Activated naive CD8-positive, alpha-beta T cell (primary cell): ENCODE measurements around the gene LRRC55.

ENCODE experiments used
- H3K27ac Mint-ChIP-seq: one replicate; pipeline ENCODE4 v1.8.0; 2021; ENCODE audit warnings: mixed read lengths
- H3K27me3 Mint-ChIP-seq: one replicate; pipeline ENCODE4 v1.8.0; 2021; ENCODE audit warnings: mixed read lengths
- H3K36me3 Mint-ChIP-seq: one replicate; pipeline ENCODE4 v1.8.0; 2021; ENCODE audit warnings: mixed read lengths
- H3K4me1 Mint-ChIP-seq: one replicate; pipeline ENCODE4 v1.8.0; 2021; ENCODE audit warnings: low read depth, mixed read lengths
- H3K4me3 Mint-ChIP-seq: one replicate; pipeline ENCODE4 v1.8.0; 2021; ENCODE audit warnings: mild to moderate bottlenecking, mixed read lengths
- H3K9me3 Mint-ChIP-seq: one replicate; pipeline ENCODE4 v1.8.0; 2021; ENCODE audit warnings: low read depth, mixed read lengths

LRRC55 gene

GRCh38 chr11:57181678-57182305, at the start of gene LRRC55:
Gene LRRC55, plus strand, starts transcription at chr11:57181953. Its CDS starts 70 bp downstream, at chr11:57182023.
- Mint-ChIP-seq H3K27me3 (peaks cover 20% of the 10 kb centered on the region), H3K27ac (no peak within 1 kb of the TSS), H3K36me3 (no peaks in the 10 kb centered on the region), H3K9me3 (no peaks in the 10 kb centered on the region), H3K4me3 (no peak within 1 kb of the TSS), H3K4me1 (peaks cover 9% of the 10 kb centered on the region)

- Mint-ChIP-seq H3K36me3 (no peaks in the 10 kb centered on the region), H3K4me3 (no peak overlapping the region), H3K27me3 (peaks cover 13% of the 10 kb centered on the region), H3K4me1 (no peaks in the 10 kb centered on the region), H3K27ac (no peak overlapping the region), H3K9me3 (no peaks in the 10 kb centered on the region)
Observed at GRCh38 chr11:57133366-57134038, 48.3 kb upstream of the LRRC55 start.

GRCh38 chr11:57134284-57134683, 47.5 kb upstream of the LRRC55 start:
- Mint-ChIP-seq H3K36me3 (no peaks in the 10 kb centered on the region), H3K9me3 (no peaks in the 10 kb centered on the region), H3K27me3 (peaks cover 13% of the 10 kb centered on the region), H3K4me3 (no peak overlapping the region), H3K27ac (no peak overlapping the region), H3K4me1 (no peaks in the 10 kb centered on the region)

- peaks cover 8% of the 10 kb centered on the region for H3K27me3 Mint-ChIP-seq
- H3K4me3 Mint-ChIP-seq, result no peak overlapping the region
- H3K27ac Mint-ChIP-seq, result no peak overlapping the region
- H3K4me1 Mint-ChIP-seq, result no peaks in the 10 kb centered on the region
- no peaks in the 10 kb centered on the region for H3K36me3 Mint-ChIP-seq
- H3K9me3 Mint-ChIP-seq, result no peaks in the 10 kb centered on the region
Observed at GRCh38 chr11:57135020-57135751, 46.6 kb upstream of the LRRC55 start.

- no peaks in the 10 kb centered on the region for H3K9me3 Mint-ChIP-seq
- H3K4me3 Mint-ChIP-seq, result no peak overlapping the region
- H3K27ac Mint-ChIP-seq, result no peak overlapping the region
- no peaks in the 10 kb centered on the region for H3K36me3 Mint-ChIP-seq
- no peaks in the 10 kb centered on the region for H3K4me1 Mint-ChIP-seq
- peaks cover 2% of the 10 kb centered on the region for H3K27me3 Mint-ChIP-seq
Observed at GRCh38 chr11:57140568-57140967, 41.2 kb upstream of the LRRC55 start.

GRCh38 chr11:57143459-57143858, 38.3 kb upstream of the LRRC55 start:
- Mint-ChIP-seq H3K36me3 (no peaks in the 10 kb centered on the region), H3K27me3 (peaks cover 8% of the 10 kb centered on the region), H3K4me1 (no peaks in the 10 kb centered on the region), H3K27ac (no peak overlapping the region), H3K9me3 (no peaks in the 10 kb centered on the region), H3K4me3 (no peak overlapping the region)

- no peaks in the 10 kb centered on the region for H3K36me3 Mint-ChIP-seq
- H3K4me3 Mint-ChIP-seq, result no peak overlapping the region
- H3K4me1 Mint-ChIP-seq, result no peaks in the 10 kb centered on the region
- no peaks in the 10 kb centered on the region for H3K9me3 Mint-ChIP-seq
- H3K27ac Mint-ChIP-seq, result no peak overlapping the region
- H3K27me3 Mint-ChIP-seq, result peaks cover 8% of the 10 kb centered on the region
Observed at GRCh38 chr11:57144075-57144474, 37.7 kb upstream of the LRRC55 start.

GRCh38 chr11:57144531-57145320, 37.0 kb upstream of the LRRC55 start:
- Mint-ChIP-seq H3K4me1 (no peaks in the 10 kb centered on the region), H3K27me3 (peaks cover 8% of the 10 kb centered on the region), H3K27ac (no peak overlapping the region), H3K9me3 (no peaks in the 10 kb centered on the region), H3K4me3 (no peak overlapping the region), H3K36me3 (no peaks in the 10 kb centered on the region)

- Mint-ChIP-seq H3K4me1 (no peaks in the 10 kb centered on the region), H3K36me3 (no peaks in the 10 kb centered on the region), H3K27ac (no peak overlapping the region), H3K9me3 (no peaks in the 10 kb centered on the region), H3K27me3 (peaks cover 9% of the 10 kb centered on the region), H3K4me3 (no peak overlapping the region)
Observed at GRCh38 chr11:57146301-57146700, 35.5 kb upstream of the LRRC55 start.

GRCh38 chr11:57148621-57149020, 33.1 kb upstream of the LRRC55 start:
- H3K4me3 Mint-ChIP-seq, result no peak overlapping the region
- H3K4me1 Mint-ChIP-seq, result no peaks in the 10 kb centered on the region
- H3K27me3 Mint-ChIP-seq, result peaks cover 9% of the 10 kb centered on the region
- H3K9me3 Mint-ChIP-seq, result no peaks in the 10 kb centered on the region
- no peaks in the 10 kb centered on the region for H3K36me3 Mint-ChIP-seq
- no peak overlapping the region for H3K27ac Mint-ChIP-seq

GRCh38 chr11:57150454-57150917, 31.3 kb upstream of the LRRC55 start:
- H3K9me3 Mint-ChIP-seq, result no peaks in the 10 kb centered on the region
- H3K27me3 Mint-ChIP-seq, result peaks cover 13% of the 10 kb centered on the region
- H3K27ac Mint-ChIP-seq, result no peak overlapping the region
- no peaks in the 10 kb centered on the region for H3K36me3 Mint-ChIP-seq
- no peak overlapping the region for H3K4me3 Mint-ChIP-seq
- no peaks in the 10 kb centered on the region for H3K4me1 Mint-ChIP-seq

GRCh38 chr11:57152134-57152533, 29.6 kb upstream of the LRRC55 start:
- Mint-ChIP-seq H3K27me3 (peaks cover 15% of the 10 kb centered on the region), H3K9me3 (no peaks in the 10 kb centered on the region), H3K27ac (no peak overlapping the region), H3K4me3 (no peak overlapping the region), H3K36me3 (no peaks in the 10 kb centered on the region), H3K4me1 (no peaks in the 10 kb centered on the region)

GRCh38 chr11:57153448-57153847, 28.3 kb upstream of the LRRC55 start:
- no peaks in the 10 kb centered on the region for H3K4me1 Mint-ChIP-seq
- no peaks in the 10 kb centered on the region for H3K9me3 Mint-ChIP-seq
- peaks cover 12% of the 10 kb centered on the region for H3K27me3 Mint-ChIP-seq
- no peaks in the 10 kb centered on the region for H3K36me3 Mint-ChIP-seq
- no peak overlapping the region for H3K27ac Mint-ChIP-seq
- H3K4me3 Mint-ChIP-seq, result no peak overlapping the region

- Mint-ChIP-seq H3K4me3 (no peak overlapping the region), H3K27me3 (peaks cover 18% of the 10 kb centered on the region)
Observed at GRCh38 chr11:57154739-57155138, 27.0 kb upstream of the LRRC55 start.

GRCh38 chr11:57155400-57155799, 26.4 kb upstream of the LRRC55 start:
- Mint-ChIP-seq H3K36me3 (no peaks in the 10 kb centered on the region), H3K27me3 (peaks cover 18% of the 10 kb centered on the region), H3K4me3 (no peak overlapping the region), H3K27ac (no peak overlapping the region), H3K9me3 (no peaks in the 10 kb centered on the region), H3K4me1 (no peaks in the 10 kb centered on the region)

More at GRCh38 chr11:57154739-57155138, 27.0 kb upstream of the LRRC55 start:
- no peak overlapping the region for H3K27ac Mint-ChIP-seq
- H3K9me3 Mint-ChIP-seq, result no peaks in the 10 kb centered on the region
- H3K36me3 Mint-ChIP-seq, result no peaks in the 10 kb centered on the region
- H3K4me1 Mint-ChIP-seq, result no peaks in the 10 kb centered on the region
